Measurements from ENCODE around the gene SPAG8.

SPAG8 gene

DNA sequence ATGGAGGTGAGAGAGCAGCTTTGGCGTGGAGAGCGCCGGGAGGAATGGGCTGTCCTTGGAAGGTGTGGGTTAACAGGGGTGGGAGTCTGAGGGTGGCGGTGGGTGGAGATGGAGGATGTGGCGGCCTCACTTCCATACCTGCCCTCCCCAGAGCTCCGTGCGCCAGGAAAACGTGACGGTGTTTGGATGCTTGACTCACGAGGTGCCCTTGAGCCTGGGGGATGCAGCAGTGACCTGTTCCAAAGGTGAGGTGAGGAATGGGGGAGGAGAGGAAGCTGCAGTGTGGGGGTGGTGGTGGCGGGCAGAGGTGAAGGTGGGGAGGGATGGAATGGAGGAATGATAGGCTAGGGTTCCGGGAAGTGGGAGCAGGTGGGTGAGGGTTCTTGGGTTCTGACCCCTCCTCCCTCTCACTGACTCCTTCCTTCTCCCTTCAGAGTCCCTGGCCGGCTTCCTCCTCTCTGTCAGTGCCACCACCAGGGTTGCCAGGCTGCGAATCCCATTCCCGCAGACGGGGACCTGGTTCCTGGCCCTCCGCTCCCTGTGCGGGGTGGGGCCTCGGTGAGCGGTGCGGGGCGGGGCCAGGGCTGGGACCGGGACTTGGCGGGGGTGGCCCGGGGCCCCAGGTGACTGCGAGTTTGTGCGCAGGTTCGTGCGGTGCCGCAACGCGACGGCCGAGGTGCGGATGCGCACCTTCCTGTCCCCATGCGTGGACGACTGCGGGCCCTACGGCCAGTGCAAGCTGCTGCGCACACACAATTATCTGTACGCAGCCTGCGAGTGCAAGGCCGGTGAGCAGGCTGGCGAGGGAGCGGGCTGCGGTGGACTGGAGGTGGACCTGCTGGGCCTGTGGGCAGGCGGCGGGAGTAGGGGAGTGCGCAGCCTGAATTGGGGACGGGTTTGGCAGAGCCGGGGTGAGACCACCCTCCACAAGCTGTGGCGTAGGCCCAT is 34.0 kb upstream of the SPAG8 start:
- intact Hi-C loops (cut with micrococcal nuclease), result loop anchor here (2.0 to 5.0 kb wide), 2 partner anchors 17 to 36 kb away; partner anchors contain the start of genes FAM221B and TMEM8B
- no peak overlapping the region for H3K4me3 Mint-ChIP-seq
- peaks cover 66% of the 10 kb centered on the region for H3K4me1 Mint-ChIP-seq (ENCODE audit: low read depth)

GRCh38 chr9:35844628-35845270 is 32.7 kb upstream of the SPAG8 start:
- Mint-ChIP-seq H3K27ac (peak overlapping the region; percentile 76), H3K9me3 (peaks cover 10% of the 10 kb centered on the region), H3K27me3 (peaks cover 82% of the 10 kb centered on the region), H3K4me3 (no peak overlapping the region), H3K36me3 (ENCODE audit: low read depth) (peaks cover 8% of the 10 kb centered on the region), H3K4me1 (ENCODE audit: low read depth) (peaks cover 79% of the 10 kb centered on the region)
- intact Hi-C loops (cut with micrococcal nuclease), result loop anchor here (2.0 to 5.0 kb wide), 2 partner anchors 16 to 38 kb away; partner anchors contain the start of genes FAM221B and TMEM8B

More for the DNA sequence above, 34.0 kb upstream of the SPAG8 start:
- H3K27ac Mint-ChIP-seq, result no peak overlapping the region
- peaks cover 75% of the 10 kb centered on the region for H3K27me3 Mint-ChIP-seq
- H3K9me3 Mint-ChIP-seq, result no peaks in the 10 kb centered on the region
- H3K36me3 Mint-ChIP-seq (ENCODE audit: low read depth), result no peaks in the 10 kb centered on the region

DNA sequence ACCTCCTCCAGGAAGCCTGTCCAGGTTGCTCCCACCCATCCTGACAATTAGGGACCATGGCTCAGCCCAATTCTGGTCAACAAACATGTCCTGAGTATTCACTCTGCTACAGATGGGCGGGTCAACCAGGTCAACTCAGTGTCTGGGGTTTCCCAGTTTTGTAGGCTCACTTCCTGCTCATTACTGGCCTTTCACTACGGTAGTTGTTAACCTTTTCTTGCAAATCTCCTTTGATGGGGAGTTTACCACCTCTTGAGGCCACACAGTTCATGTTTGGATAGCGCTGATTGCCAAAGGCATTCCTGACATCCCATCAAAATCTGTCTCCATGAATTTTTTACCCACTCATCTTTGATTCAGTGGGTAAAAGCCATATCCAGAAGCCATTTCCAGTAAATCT is 30.7 kb upstream of the SPAG8 start:
- Mint-ChIP-seq H3K27me3 (peaks cover 83% of the 10 kb centered on the region), H3K36me3 (ENCODE audit: low read depth) (peaks cover 8% of the 10 kb centered on the region), H3K27ac (no peak overlapping the region), H3K9me3 (peaks cover 12% of the 10 kb centered on the region), H3K4me3 (no peak overlapping the region), H3K4me1 (ENCODE audit: low read depth) (peaks cover 91% of the 10 kb centered on the region)
- intact Hi-C loops (cut with micrococcal nuclease), result no loop called here

GRCh38 chr9:35842020-35842745 is 30.1 kb upstream of the SPAG8 start:
- Mint-ChIP-seq H3K27ac (no peak overlapping the region), H3K4me1 (ENCODE audit: low read depth) (peaks cover 91% of the 10 kb centered on the region)

GRCh38 chr9:35841645-35841900 is 29.5 kb upstream of the SPAG8 start:
- peaks cover 90% of the 10 kb centered on the region for H3K4me1 Mint-ChIP-seq (ENCODE audit: low read depth)
- H3K36me3 Mint-ChIP-seq (ENCODE audit: low read depth), result peaks cover 8% of the 10 kb centered on the region
- no peak overlapping the region for H3K27ac Mint-ChIP-seq

More at GRCh38 chr9:35842020-35842745, 30.1 kb upstream of the SPAG8 start:
- Mint-ChIP-seq H3K27me3 (peaks cover 83% of the 10 kb centered on the region), H3K9me3 (peaks cover 12% of the 10 kb centered on the region), H3K4me3 (no peak overlapping the region), H3K36me3 (ENCODE audit: low read depth) (peaks cover 8% of the 10 kb centered on the region)
- intact Hi-C loops (cut with micrococcal nuclease), result no loop called here

DNA sequence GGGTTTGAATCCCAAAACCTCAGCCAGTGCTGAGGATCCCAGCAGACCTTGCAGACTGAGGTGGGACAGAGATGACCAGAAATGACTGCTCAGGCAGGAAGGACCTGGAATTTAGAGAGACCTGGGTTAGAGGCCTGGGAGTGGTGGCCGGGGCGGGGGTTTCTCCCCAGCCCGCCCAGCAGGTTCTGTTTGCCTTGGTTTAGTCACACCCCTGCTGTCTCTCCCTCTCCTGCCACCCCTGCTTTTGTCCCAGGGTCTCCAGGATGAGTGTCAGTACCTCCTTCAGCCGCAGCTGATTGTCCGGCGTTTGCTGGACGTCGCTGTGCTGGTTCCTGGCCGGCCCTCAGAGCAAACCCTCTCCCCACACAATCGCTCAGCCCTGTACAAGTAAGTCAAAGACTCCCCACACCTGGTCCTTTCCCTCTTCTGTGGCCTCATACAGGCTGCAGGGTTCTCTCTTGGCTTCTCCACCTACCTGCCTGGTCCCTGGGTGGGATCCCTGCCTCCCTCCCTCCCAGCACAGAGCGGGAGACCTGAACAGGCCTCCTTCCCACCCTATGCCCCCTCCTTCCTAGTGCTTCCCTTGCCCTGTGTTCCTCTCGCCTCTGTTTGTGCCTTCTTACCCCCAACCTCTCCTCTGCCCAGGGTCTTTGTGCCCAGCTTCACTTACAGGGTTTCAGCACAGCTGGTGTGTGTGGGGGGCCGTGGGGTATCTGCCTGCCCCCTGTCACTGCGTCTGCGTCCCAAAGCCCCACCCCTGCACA is 29.0 kb upstream of the SPAG8 start:
- Mint-ChIP-seq H3K27me3 (peaks cover 83% of the 10 kb centered on the region), H3K4me1 (ENCODE audit: low read depth) (peaks cover 92% of the 10 kb centered on the region), H3K4me3 (no peak overlapping the region), H3K36me3 (ENCODE audit: low read depth) (peaks cover 8% of the 10 kb centered on the region), H3K27ac (no peak overlapping the region), H3K9me3 (peaks cover 12% of the 10 kb centered on the region)
- intact Hi-C loops (cut with micrococcal nuclease), result no loop called here

More at GRCh38 chr9:35841645-35841900, 29.5 kb upstream of the SPAG8 start:
- Mint-ChIP-seq H3K27me3 (peaks cover 83% of the 10 kb centered on the region), H3K4me3 (no peak overlapping the region), H3K9me3 (peaks cover 12% of the 10 kb centered on the region)
- intact Hi-C loops (cut with micrococcal nuclease), result no loop called here

- Mint-ChIP-seq H3K36me3 (ENCODE audit: low read depth) (peaks cover 8% of the 10 kb centered on the region), H3K9me3 (peaks cover 12% of the 10 kb centered on the region), H3K27ac (peak overlapping the region; percentile 25), H3K27me3 (peaks cover 87% of the 10 kb centered on the region), H3K4me3 (no peak overlapping the region), H3K4me1 (ENCODE audit: low read depth) (peaks cover 95% of the 10 kb centered on the region)
- intact Hi-C loops (cut with micrococcal nuclease), result loop anchor here (5.0 kb wide), 1 partner anchor 37 kb away; no protein-coding TSS in a partner anchor
Observed at GRCh38 chr9:35839926-35840325, 27.9 kb upstream of the SPAG8 start.

GRCh38 chr9:35836595-35836994 is 24.5 kb upstream of the SPAG8 start:
- H3K27me3 Mint-ChIP-seq, result peaks cover 86% of the 10 kb centered on the region
- intact Hi-C loops (cut with micrococcal nuclease), result loop anchor here (5.0 kb wide), 1 partner anchor 41 kb away; no protein-coding TSS in a partner anchor
- peaks cover 8% of the 10 kb centered on the region for H3K36me3 Mint-ChIP-seq (ENCODE audit: low read depth)
- peaks cover 12% of the 10 kb centered on the region for H3K9me3 Mint-ChIP-seq
- H3K27ac Mint-ChIP-seq, result no peak overlapping the region
- H3K4me3 Mint-ChIP-seq, result no peak overlapping the region
- H3K4me1 Mint-ChIP-seq (ENCODE audit: low read depth), result peaks cover 94% of the 10 kb centered on the region

GRCh38 chr9:35835766-35836165 is 23.7 kb upstream of the SPAG8 start:
- intact Hi-C loops (cut with micrococcal nuclease), result loop anchor here (5.0 kb wide), 1 partner anchor 42 kb away; no protein-coding TSS in a partner anchor
- Mint-ChIP-seq H3K9me3 (peaks cover 12% of the 10 kb centered on the region), H3K4me1 (ENCODE audit: low read depth) (peaks cover 94% of the 10 kb centered on the region), H3K27me3 (peaks cover 82% of the 10 kb centered on the region), H3K36me3 (ENCODE audit: low read depth) (peaks cover 8% of the 10 kb centered on the region), H3K4me3 (no peak overlapping the region), H3K27ac (no peak overlapping the region)

DNA sequence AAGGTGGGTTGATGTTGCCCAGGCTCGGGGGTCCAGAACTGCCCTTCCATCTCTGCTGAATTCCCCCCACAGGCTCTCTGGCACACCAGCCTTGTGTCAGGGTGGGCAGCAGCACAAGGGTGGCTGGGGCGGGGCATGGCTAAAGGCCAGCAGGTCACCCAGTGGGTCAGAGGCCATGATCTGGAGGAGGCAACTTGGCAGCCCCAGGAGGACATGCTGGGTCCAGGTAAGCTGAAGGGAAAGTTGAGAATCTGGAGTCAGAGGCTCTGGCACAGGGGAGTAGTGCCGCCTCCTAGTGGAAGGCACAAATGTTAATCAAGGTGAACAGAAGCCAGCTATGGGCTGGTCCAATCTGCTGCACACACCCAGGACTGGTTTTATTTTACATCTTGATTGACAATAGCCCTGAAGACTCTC is 23.2 kb upstream of the SPAG8 start:
- H3K27ac Mint-ChIP-seq, result no peak overlapping the region
- H3K4me3 Mint-ChIP-seq, result no peak overlapping the region
- peaks cover 79% of the 10 kb centered on the region for H3K27me3 Mint-ChIP-seq
- peaks cover 7% of the 10 kb centered on the region for H3K9me3 Mint-ChIP-seq
- H3K36me3 Mint-ChIP-seq (ENCODE audit: low read depth), result peaks cover 5% of the 10 kb centered on the region
- peaks cover 94% of the 10 kb centered on the region for H3K4me1 Mint-ChIP-seq (ENCODE audit: low read depth)
- intact Hi-C loops (cut with micrococcal nuclease), result loop anchor here (5.0 kb wide), 1 partner anchor 42 kb away; no protein-coding TSS in a partner anchor

GRCh38 chr9:35834260-35835215 is 22.5 kb upstream of the SPAG8 start:
- Mint-ChIP-seq H3K27ac (peak overlapping the region; percentile 13), H3K4me1 (ENCODE audit: low read depth) (peaks cover 95% of the 10 kb centered on the region), H3K4me3 (no peak overlapping the region)

GRCh38 chr9:35832814-35833213 is 20.8 kb upstream of the SPAG8 start:
- H3K4me1 Mint-ChIP-seq (ENCODE audit: low read depth), result peaks cover 91% of the 10 kb centered on the region
- H3K27me3 Mint-ChIP-seq, result peaks cover 70% of the 10 kb centered on the region
- no peak overlapping the region for H3K27ac Mint-ChIP-seq
- H3K9me3 Mint-ChIP-seq, result no peaks in the 10 kb centered on the region
- intact Hi-C loops (cut with micrococcal nuclease), result no loop called here
- peaks cover 7% of the 10 kb centered on the region for H3K36me3 Mint-ChIP-seq (ENCODE audit: low read depth)
- no peak overlapping the region for H3K4me3 Mint-ChIP-seq

More at GRCh38 chr9:35834260-35835215, 22.5 kb upstream of the SPAG8 start:
- Mint-ChIP-seq H3K9me3 (peaks cover under 1% of the 10 kb centered on the region), H3K27me3 (peaks cover 77% of the 10 kb centered on the region), H3K36me3 (ENCODE audit: low read depth) (no peaks in the 10 kb centered on the region)
- intact Hi-C loops (cut with micrococcal nuclease), result loop anchor here (5.0 kb wide), 1 partner anchor 43 kb away; no protein-coding TSS in a partner anchor
